ENCODE measurements around the gene CCDC12. TPM values are rescaled to one million over a fixed set of nuclear protein-coding genes. Genes with fewer than 3 reads are reported as not detected.
A peak's percentile ranks its signal among the peaks of the same experiment; 100 is the strongest.

CCDC12 gene
- total RNA-seq, 1 donor from 2014 or later: 33.0 TPM

GRCh38 chr3:47002171-47003055 lies 25.9 kb upstream of the CCDC12 start:
- Histone ChIP-seq H3K36me3 (ENCODE audit: control insufficient read depth, insufficient read depth, low read length) (no peaks in the 10 kb centered on the region), H3K27me3 (ENCODE audit: control insufficient read depth, insufficient read depth, low read length) (no peaks in the 10 kb centered on the region), H3K4me3 (ENCODE audit: low read depth, low read length) (no peak overlapping the region)
- DNase-seq (ENCODE audit: low read depth): no peak
- TF ChIP-seq CTCF (IDR thresholded peaks at IDR 0.05; ENCODE audit: insufficient read depth, low read length, poor library complexity, severe bottlenecking): peak; percentile 3

- no peak overlapping the region for H3K4me3 ChIP-seq (ENCODE audit: low read depth, low read length)
- TF ChIP-seq CTCF (IDR thresholded peaks at IDR 0.05; ENCODE audit: insufficient read depth, low read length, poor library complexity, severe bottlenecking): no peak
- no peak for DNase-seq (ENCODE audit: low read depth)
- no peaks in the 10 kb centered on the region for H3K27me3 ChIP-seq (ENCODE audit: control insufficient read depth, insufficient read depth, low read length)
- no peaks in the 10 kb centered on the region for H3K36me3 ChIP-seq (ENCODE audit: control insufficient read depth, insufficient read depth, low read length)
Measured at GRCh38 chr3:47001731-47002170, 25.2 kb upstream of the CCDC12 start.

GRCh38 chr3:47000922-47001730 lies 24.6 kb upstream of the CCDC12 start:
- Histone ChIP-seq H3K4me3 (ENCODE audit: low read depth, low read length) (no peak overlapping the region), H3K27me3 (ENCODE audit: control insufficient read depth, insufficient read depth, low read length) (no peaks in the 10 kb centered on the region), H3K36me3 (ENCODE audit: control insufficient read depth, insufficient read depth, low read length) (no peaks in the 10 kb centered on the region)
- no peak for DNase-seq (ENCODE audit: low read depth)
- no peak for TF ChIP-seq CTCF (IDR thresholded peaks at IDR 0.05; ENCODE audit: insufficient read depth, low read length, poor library complexity, severe bottlenecking)

- Histone ChIP-seq H3K4me3 (ENCODE audit: low read depth, low read length) (no peak overlapping the region), H3K36me3 (ENCODE audit: control insufficient read depth, insufficient read depth, low read length) (no peaks in the 10 kb centered on the region), H3K27me3 (ENCODE audit: control insufficient read depth, insufficient read depth, low read length) (no peaks in the 10 kb centered on the region)
- no peak for TF ChIP-seq CTCF (IDR thresholded peaks at IDR 0.05; ENCODE audit: insufficient read depth, low read length, poor library complexity, severe bottlenecking)
- no peak for DNase-seq (ENCODE audit: low read depth)
Measured at GRCh38 chr3:47000198-47000815, 23.8 kb upstream of the CCDC12 start.

GRCh38 chr3:46999516-47000197 lies 23.1 kb upstream of the CCDC12 start:
- TF ChIP-seq CTCF (IDR thresholded peaks at IDR 0.05; ENCODE audit: insufficient read depth, low read length, poor library complexity, severe bottlenecking): no peak
- no peak overlapping the region for H3K4me3 ChIP-seq (ENCODE audit: low read depth, low read length)
- H3K27me3 ChIP-seq (ENCODE audit: control insufficient read depth, insufficient read depth, low read length): no peaks in the 10 kb centered on the region
- no peak for DNase-seq (ENCODE audit: low read depth)
- H3K36me3 ChIP-seq (ENCODE audit: control insufficient read depth, insufficient read depth, low read length): no peaks in the 10 kb centered on the region

All from kidney epithelial cell (primary cell).